CD1c-positive myeloid dendritic cell (primary cell): Measurements from ENCODE around the gene MAML2.

Source experiments
- DNase-seq: peaks from one replicate; pipeline ENCODE4 v3.0.0-alpha.2; 2016; ENCODE audit errors: extremely low spot score

Gene MAML2

DNA sequence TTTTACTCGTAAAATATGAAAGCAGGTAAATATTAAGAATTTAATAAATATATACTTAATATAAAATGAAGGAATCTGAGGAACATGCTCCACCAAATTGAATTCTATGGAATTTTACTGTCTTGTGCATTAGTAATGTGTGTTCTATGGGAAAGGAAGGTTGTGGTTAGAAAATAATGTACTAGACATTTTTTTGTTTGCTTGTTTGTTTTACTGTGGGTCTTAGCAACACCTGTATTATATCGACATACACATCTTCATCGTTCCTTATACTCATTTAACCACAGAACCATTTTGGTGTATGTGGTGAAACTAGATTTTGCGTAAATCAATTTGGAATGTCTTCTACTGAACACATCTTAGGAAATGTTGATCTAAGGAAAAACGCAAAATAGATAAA, 304.9 kb downstream of the MAML2 start:
- no peak for DNase-seq

DNA sequence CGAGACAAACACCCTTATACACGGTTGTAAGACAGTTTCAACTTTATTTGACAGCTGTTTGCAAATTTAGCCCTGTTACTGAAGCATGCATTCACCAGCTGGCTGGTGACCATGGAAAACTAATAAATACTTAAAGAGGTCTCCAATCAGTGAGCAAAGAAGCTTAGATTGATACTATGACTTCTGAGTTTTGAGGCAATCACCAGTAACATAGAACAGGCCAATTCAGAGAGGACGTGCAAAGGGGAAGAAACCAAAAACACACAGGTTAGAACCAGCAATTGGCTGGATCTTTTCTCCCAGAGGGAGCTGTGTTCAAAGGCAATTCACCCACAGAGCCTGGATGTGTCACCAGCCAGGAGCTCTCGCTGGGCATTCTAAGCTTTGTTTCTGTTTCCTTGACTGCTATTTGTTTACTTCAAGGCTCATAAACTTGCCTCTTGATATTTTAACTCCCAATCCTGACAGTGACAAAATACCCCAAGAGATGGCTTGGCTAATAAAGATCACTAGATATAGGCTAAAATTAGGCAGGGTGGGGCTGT, 305.5 kb downstream of the MAML2 start:
- DNase-seq: no peak

DNA sequence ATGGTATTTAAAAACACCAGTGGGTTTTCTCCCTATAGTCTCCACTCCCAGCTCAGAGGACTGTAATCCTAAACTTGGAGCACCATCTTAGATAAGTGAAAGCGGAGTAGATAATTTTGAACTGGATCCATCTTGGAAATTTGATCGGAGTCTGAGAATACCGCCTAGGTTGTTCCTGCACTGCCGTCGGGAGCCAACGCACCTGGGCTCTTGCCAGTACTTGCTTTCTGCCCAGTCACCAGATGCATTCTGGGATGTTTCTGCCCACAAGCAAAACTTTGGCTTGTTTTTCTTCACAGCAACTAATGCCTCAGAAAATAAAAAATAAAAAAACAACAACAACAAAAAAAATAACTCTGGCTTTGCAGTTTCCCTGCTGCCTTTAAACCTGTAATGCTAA, 306.1 kb downstream of the MAML2 start:
- DNase-seq: no peak

DNA sequence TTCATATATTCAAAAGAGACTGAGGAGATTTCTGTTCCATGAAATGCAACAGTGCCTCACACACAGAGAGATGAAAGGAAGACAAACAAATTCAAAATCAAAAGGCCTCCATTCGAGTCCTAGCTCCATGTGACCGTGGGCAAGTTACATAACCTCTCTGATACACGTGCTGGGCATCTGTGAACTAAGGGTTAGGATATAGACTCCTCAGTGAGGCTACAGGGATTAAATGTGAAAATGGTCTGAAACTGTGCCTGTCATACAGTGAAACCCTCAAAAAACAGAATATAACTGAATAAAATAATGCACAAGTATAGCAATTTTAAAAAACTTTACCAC, 307.3 kb downstream of the MAML2 start:
- DNase-seq: no peak

DNA sequence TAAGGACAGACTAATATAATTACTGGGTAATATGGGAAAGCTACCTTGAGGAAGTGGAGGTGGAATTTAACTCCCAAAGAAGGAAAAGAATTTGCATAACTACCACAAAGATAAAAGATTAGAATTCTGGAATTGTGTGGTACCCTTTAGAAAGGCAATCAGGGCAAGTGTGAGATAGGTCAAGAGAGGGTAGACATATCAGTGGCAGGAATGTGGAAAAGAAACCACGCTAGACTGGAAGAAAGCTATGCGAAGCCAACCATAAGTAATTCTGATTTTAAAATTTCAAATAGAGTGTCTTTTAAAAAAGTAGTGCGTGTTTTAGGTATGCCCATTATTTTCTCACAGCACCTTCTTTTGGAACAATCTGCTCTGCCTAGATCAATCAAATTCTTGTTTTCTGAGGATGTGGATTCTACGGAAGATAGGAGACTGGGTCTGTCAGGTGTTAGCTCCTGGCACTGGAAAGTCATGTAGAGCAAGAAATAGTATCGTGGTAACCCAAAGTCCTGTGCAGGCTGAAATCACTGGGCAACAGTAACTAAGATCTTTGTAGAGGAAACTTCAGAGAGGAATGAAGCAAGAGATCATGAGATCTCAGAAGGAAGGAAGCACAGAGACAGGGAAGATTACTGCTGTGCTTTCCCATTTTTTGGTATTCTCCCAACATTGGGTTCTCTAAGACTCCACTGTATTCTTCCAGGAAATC, 307.8 kb downstream of the MAML2 start:
- DNase-seq: no peak

DNA sequence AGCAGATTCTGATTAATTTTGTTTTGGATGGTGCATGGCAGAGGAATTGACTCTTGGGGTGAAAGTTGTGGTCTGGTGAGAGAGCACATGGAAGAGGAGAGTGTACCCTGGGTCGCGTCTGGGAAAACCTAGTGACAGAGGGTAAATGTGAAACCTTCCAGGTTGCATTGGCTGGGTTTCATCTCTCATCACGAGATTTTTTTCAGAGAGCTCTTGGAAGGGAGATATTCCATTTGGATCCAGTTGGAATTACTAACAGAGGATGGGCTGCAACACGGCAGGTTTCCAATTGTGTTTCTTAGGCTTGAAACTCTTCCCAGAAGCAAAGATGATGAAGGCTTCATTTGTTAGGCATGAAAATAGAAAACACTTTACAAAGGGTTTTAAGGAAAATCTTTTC, 309.4 kb downstream of the MAML2 start:
- no peak for DNase-seq

DNA sequence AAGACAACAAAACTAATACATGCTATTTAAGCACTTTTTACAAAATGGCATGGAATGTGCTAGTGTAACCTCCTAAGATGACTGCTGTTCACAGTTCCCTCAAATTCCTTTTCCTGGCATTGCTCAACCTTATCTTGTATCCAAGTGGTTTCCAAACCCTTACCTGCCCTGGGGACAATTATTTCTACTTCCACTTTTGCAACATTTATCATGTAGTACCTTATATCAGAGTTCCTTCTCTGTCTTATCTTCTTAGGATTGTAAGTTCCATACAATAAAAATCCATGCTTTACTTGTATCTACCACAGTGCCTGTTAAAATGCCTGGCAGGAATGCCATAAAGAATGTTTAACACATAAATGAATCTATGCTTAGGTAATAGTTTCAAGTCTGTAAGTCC, 309.9 kb downstream of the MAML2 start:
- DNase-seq: no peak

DNA sequence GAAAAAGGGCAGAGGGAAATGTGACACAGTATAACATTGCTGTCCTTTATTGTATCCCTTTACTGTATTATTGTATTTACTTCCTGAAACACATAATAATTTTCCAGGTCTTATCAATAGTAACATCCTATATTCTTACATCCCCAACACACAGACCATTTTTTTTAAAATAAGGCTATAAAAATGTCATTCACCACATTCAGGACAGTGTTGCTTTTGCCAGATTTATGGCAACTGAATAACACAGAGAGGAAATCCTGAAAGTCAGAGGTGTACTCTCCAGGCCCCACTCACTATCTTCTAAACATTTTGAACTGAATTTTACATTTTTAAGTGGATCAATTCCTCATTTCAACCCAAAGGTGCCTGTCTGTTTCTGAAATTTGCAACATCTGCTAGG, 314.2 kb downstream of the MAML2 start:
- no peak for DNase-seq

DNA sequence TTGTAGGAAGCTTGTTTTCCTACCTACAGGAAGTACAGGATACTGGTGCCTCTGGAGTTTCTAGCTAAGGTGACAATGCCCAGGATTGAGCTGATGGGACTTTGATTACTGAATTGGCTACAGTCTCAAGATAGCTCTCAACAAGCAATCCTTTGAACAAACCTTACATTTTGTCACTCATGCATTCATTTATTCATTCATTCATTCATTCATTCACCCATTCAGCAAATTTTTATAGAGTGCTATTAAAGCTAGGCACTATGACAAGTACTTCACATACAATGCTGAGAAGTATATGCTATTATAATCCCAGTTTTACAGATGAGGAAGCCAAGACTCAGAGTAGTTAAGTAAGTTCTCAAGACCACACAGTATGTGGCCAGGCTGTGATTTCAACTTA, 316.0 kb downstream of the MAML2 start:
- no peak for DNase-seq

DNA sequence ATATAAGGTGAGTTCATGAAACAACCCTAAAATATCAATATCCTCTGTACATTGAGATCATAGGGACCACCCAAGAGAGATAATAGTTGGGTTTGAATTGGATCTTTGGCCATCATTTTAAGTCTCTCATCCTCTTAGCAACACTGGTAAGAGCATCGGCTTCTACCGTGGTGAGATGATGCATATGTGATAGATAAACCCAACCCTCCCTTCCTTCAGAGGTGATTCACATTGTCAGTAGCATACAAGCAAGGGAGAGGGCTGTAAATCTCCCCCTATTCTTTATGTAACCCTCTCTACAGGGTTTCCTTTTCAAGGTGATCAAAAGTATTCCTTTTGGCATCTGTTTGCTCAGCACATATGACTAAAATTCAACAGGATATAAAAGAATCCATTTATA, 316.7 kb downstream of the MAML2 start:
- no peak for DNase-seq

DNA sequence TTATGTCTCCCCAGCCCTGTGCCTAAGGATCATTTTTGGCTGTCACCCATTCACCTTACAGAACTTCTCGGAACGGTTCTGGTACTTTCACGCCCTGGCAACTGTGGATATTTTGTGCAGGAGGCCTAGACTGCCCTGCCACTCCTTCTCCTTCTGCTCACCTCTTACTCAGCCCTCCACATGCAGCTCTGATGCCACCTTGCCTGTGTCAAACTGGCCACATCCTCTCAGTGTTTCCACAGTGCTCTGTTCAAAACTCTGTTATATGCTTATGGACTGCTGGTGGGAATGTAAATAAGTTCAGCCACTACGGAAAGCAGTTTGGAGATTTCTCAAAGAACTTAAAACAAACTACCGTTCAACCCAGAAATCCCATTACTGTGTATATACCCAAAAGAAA, 318.3 kb downstream of the MAML2 start:
- DNase-seq: no peak

DNA sequence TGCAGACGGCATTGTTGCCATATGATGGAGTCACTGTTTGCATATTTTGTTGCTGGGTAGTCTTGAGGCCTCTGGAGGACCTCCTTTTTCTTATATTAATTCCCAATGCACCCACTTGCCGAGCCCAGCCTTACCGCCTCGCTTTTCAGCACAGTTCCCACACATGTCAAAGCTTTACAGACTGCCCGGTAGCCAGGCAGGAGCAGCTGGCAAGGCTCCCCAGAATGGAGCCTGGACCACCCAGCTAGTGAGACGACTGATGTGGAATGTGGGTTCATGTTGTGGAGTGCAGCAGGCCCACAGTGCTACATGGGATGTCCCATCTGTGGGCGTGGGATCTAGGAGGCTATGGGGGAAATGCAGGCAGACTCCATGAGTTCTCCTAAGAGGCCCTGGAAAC, 319.7 kb downstream of the MAML2 start:
- DNase-seq: no peak

DNA sequence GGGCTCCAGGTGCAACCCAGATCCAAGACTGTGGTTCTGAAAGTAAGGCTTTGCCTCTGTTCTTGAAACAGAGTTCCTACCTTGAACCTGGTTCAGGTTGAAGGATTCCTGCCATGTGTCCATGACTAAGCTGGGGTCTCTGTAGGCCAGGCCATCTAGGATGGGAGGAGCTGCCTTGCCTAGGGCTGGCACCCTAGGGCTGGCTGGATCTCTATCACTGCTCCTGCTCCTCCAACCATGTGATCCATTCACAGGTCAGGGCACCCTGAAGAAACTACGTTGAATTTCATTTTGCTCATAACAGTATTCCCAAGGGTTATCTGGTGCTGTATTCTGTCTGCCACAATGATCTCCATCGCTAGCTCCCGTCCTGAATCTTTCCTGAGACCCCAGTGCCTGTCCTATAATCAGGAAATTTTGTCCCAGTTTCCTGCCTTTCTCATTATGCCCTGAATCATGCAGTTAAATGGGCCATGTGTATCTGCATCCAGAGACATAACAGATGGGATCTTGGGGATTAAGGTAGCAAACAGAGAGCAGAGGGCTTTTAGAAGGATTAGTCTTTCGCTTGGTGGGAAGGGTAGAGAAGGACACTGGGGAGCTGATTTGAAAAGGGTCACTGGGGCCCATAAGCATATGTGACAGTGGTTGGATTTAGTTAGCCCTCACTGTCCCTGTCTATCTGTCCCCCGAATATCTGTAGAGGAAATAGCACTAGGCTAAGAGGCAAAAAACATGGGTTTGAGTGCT, 320.9 kb downstream of the MAML2 start:
- DNase-seq: no peak

DNA sequence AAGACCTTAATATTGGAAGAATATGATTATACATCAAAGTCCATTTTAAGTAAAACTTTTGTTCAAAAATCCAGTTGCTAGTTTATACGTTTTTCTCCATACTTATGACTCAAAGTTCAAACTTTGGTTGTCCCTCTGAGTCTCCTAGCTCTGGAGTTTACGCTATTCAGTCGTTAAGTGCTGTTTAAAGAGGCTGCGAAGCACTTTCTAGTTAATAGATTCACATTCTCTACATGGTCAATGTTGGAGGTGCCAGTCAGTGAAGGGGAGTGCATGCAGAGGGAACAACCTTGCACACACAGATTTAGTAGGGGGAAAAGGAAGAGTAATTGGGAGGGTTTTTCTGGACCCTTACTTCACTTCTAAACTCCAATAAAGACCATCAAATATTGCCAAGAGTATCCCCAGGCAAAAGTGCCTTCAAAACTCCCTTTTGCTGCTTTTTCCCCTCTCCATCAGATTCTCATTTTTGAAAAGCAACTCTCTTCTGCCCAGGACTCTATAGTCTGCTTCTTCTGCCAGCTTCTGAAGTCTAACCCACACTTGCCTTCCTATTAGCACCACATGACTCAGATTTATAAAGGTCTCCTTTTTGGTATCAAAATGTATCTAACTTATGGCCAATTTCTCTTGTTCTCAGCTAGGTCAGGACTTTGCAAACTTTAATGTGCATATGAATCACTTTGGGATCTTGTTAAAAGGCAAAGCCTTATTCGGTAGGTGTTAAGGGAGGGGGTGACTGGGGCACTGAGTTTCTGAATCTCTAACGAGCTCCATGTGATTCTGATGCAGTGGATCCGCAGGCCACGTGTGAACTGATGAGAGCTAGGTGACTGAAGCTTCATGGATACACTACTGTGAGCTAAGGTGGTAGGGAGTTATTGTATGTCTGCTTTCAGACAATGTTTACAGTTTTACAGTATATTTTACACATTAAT, 322.9 kb downstream of the MAML2 start:
- DNase-seq: no peak

DNA sequence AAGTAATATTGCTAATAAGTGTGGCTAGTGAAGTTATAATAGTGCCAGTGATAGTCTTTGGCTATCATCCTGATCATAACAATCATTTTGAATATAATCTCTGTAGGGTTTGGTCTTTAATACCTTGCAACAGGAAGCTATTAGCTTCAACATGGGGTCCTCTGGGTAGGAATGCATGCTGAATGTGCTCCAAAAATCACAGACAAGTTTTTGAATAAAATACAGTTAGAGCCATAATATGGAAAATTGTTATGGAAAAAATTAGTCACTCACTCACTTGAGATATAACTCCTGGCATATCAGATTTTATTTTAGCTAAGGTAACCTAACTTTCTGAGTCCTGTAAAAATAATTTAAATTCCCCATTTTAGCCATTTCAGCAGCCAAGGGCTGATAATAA, 323.7 kb downstream of the MAML2 start:
- no peak for DNase-seq

DNA sequence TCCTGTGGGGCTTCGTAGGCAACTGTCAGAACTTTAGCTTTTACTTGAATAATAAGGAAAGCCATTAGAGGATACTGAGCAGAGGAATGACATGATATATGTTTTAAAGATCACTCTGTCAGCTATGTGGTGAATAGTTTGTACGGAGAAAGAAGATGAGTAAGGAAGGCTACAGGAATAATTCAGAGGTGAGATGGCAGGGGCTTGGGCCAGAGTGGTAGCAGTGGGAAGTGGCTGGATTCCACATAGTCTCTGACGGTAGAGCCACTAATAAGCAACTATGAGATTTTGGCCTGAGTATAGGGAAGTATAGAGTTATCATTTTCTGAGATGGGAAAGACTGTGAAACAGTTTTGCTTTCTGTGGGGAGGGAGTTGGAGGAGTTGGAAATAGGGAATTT, 325.1 kb downstream of the MAML2 start:
- DNase-seq: no peak

DNA sequence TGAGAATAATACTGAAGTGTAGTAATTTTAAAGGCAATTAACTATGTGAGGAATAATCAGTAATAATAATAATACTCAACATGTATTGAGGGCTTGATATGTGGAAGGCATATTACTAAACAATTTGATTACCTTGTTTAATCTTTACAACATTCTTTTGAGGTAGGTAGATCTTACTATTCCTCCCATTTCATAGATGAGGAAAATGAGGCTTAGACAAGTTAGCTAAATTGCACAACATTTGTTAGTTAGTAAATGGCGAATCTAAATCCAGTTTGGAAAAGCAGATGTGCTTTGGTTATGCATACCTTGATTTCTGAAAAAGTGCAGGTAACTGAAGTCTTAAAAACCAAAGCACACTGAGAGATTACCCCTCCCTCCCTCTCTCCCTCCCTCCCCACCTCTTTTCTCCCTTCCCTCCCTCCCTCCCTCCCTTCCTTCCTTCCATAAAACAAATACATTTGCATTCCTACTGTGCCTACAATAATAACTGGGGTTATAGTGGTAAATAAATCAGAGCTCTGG, 326.0 kb downstream of the MAML2 start:
- DNase-seq: no peak

DNA sequence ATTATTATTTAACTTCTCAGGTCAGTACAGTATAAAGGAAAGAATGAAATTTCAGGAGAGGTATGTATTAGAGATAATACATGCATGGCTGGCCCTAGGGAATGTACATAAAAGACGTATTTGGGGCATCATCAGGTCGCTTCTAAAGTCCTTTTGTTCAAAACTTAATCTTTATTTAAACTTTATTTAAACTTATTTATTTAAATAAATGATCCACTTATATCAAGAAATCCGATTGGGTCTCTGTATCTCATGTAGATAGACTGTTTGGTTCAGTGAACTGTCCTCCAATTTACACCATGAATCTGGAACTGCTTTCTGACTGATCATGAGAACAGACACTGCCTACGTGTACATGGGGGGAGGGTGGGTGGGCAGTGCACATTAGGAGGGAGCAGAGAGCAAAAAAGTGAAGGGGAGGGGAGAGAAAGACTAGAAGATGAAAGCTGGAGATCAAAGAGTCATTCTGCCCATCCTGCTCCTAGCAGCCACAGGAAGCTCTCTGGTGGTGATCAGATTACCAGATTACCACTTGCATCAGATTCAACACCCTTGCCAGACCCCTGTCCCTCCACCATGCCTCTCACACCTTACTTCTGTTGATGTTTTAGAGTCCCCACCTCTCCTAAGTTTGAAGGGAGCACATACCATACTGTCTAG, 327.0 kb downstream of the MAML2 start:
- no peak for DNase-seq

DNA sequence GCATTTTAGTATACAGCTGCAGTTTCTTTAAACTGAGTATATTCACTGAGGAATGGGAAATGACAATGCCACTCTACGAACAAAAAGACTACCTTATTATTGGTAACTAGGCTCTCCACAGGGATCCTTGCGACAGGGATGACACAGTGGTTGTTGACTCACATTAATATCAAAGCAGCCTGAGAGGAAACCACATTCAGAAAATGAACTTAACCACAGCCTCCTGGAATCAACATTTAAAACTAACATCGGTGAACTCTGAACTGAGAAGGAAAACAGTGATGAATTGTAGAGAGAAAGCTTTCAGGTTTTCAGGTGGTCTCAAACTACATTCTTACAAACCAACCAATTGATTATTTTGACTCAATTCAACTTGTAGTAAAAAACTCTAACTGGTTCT, 328.8 kb downstream of the MAML2 start:
- DNase-seq: peak; percentile 52

DNA sequence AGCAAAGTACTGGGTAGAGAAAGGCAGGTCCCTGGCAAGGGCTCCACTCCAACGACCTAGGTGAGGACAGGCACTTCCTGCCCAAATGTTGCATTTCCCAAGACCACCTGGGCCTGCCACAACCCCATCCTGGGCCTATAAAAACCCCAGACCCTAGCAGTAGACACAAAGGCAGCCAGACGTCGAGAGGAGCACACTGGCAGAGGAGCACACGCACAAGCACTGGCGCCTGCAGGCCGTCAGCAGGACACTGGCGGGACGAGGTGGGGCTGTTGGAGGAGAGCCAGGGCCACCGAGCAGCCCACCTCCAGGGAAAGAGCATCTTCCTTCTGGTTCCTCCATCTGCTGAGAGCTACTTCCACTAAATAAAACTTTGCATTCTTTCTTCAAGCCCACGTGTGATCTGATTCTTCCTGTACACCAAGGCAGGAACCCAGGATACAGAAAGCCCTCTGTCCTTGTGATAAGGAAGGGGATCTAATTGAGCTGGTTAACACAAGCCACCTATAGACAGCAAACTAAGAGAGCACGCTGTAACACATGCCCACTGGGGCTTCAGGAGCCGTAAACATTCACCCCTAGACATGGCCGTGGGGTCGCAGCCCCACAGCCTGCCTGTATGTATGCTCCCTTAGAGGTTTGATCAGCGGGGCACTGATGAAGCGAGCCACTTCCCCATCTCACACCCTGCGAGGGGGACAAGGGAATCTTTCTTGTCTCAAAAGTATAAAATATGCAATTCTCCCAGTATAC, 329.4 kb downstream of the MAML2 start:
- no peak for DNase-seq
